Stimulated activated CD4-positive, alpha-beta T cell treated with anti-CD3 and anti-CD28 coated beads, Interleukin-15, amount 100 ng/mL, for 24 hours (primary cell): ENCODE measurements around the gene ZNF474.
A peak's percentile ranks its signal among the peaks of the same experiment; 100 is the strongest.

Experiments
- DNase-seq: peaks from one replicate; pipeline ENCODE4 v3.0.0-alpha.2; 2020

ZNF474 gene

DNA sequence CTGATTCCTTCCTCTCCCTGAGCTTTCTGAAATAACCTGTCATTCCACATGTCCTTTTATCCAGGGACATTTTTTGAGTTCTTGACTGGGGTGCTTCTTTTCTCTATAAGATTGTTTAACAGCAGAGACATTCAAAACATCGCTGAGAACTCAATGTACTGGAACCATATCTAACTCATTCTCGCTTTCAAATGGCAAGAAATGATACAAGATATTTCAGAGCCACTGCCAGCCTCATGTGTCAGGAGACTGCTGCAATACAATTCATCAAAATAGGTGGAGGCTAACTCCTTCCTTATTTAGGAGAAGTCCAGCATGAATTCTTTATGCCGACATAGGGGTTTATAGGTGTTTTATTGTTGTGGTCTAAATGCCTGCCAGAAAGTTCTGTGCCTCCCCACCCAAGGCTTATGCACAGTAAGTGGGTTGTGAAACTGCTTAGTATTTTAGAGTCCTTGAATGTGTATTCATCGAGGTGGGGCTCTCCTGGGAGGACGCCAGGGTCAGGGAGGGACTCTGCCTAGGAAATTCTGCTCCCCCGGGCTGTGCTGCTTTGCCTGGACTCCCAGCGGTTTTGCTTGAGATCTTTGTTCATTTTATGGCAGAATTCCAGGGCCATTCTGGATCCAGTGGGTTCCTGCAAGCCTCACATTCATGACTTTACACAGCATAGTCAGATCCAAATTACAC is 53.9 kb downstream of the ZNF474 start:
- DNase-seq: no peak

DNA sequence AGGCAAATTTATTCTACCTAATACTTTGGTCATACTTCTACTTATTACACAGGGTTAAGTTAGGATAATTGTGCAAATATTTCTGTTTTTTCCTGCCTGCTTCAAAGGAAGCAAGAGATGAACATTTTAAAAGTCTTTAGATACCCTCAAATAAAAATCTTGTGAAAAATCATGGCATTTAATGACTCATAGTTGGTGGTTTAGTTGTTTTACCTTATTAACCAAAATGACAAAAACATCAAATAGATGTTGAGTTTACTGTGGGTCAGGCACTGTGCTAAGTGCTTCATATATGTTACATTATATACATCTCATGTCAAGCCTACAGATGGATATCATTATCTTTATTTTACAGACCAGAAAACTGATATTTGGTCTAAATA is 54.4 kb downstream of the ZNF474 start:
- no peak for DNase-seq

GRCh38 chr5:122184676-122185255 is 55.4 kb downstream of the ZNF474 start:
- no peak for DNase-seq

- DNase-seq: no peak
Observed at GRCh38 chr5:122187426-122187825, 58.1 kb downstream of the ZNF474 start.

DNA sequence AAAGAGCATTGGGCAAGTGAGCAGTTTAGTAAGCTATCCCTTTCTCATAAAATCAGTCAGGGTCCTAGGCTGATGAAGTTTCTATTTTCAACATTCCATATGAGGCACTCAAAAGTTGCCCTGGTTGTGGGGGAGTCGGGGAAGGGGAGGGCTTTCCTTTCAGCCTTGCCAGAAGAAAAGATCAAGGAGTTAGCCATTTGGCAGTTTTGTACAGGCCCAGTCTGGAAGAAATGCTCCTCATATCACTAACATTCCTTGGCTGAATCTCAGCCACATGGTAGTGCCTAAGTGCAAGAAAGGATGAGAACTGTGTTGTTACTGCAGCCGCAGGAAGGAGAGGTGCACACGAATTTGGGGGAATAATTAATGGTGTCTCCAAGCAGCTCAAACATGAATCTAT is 60.8 kb downstream of the ZNF474 start:
- DNase-seq: no peak

DNA sequence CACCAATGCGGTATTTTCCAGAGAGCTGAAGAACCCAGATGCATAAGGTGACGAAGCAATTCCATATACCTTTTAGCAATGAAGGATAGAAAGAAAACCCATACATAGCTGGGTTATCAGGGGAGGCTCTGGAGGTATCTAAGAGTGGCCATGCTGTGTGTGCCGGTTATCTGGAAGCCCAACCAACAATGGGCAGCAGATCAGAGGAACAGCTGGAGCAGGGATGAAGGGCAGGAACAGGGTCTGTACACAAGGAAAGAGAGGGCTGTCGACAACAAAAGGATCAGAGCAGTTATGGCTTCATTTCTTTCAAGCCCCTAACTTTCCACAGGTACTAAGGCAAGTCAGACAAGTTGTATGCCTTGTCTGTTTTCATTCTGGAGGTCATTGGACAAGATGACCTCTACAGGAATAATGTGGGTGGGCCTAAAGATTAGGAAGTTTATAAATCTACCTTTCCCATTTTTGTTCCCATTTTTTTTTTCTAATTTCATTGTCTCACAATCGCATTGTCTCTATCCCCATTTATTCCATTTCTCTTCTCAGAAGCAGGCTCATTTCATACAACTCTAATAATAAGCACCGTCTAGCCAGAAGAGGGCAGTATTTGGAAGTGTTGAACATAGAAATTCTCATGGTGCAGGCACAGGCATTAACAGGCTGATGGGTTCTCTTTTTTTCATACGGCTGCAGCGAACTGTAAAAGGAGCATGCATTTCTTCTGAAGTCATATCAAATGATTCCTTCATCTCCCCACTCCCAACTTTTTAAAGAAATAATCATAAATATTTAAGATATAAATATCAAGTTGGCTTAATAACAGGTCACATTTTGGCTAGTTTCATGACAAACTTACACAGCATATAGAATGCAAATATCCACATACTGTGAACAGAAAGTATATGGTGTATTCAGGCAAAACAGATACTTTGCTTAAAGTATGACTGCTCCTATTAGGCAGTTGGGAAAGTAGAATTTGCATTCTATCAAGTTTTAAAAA is 63.5 kb downstream of the ZNF474 start:
- peak; percentile 3 for DNase-seq

DNA sequence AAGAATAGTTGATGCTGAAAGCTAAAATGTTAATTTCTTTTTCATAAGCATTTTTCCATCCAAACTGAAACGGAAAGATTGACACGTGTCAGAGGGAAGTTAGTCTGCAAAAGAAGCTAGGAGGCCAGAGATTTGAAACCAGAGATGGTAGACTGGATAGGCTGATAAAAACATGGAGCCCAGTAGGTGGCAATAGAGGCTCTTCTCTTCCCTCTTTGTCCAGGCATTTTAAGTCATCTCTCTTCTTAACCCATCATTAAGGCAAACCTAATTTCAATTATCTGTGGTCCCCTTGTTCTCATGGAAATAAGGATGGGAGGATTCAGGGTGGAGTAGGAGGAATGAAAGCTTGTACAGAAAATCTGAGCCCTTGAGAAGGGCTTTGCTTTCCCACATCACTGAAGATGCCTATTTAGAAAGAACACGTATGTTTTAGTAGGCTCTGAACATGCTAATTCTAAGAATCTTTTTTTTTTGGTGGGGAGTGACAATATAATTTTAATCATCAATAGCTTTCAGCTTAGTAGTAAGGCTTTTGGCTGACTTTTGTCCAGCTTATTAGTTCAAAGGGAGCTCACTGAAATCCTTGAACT is 66.6 kb downstream of the ZNF474 start:
- no peak for DNase-seq

- no peak for DNase-seq
Observed at GRCh38 chr5:122199146-122199545, 69.8 kb downstream of the ZNF474 start.

DNA sequence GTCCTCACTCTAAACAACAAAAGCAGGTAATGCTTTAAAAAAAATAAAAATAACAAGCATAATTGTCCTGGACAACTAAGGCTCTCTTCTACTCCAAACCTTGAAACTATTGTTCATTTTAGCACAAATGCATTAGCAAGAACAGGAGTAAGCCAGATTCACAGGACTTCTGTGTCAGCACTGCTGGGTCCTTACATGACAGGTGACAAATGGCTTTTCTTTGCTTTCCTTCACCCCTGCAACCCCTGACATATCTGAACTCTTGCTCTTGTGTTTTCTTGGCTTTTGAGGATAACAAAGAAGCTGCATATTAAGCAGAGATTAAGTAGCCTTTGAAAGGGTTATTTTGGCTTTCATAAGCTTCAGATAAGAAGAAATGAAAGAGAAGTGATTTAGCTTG is 71.1 kb downstream of the ZNF474 start:
- DNase-seq: no peak

- no peak for DNase-seq
Observed at GRCh38 chr5:122200865-122201264, 71.5 kb downstream of the ZNF474 start.

DNA sequence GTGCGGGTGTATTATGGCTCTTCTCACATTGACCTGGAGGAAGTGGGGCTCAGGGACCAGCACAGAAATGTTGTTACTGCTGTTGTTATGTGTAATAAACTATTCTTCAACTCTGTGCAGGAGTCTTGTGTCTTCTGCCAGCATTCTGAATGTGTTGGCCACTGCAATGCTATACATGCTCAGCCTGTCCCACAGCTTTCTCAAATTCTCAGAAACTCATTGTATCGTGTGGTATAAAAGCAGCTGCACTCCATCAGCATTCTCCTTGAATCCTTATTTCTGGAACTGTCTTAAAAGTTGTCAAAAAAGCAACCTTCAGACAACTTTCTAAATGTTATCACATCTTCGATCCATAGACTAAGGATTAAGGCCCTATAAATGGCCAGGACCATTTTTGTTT is 72.0 kb downstream of the ZNF474 start:
- no peak for DNase-seq

- DNase-seq: no peak
Observed at GRCh38 chr5:122202952-122203351, 73.6 kb downstream of the ZNF474 start.
